Uterus (tissue), 2 donors: ENCODE data around the gene PSMA7.

Experiments used
- CTCF ChIP-seq, 4 experiments: fragments of 200-600 bp in 2 of 4; fragments of 450-650 bp in 2 of 4; sonication (generic) in 2 of 4; IDR thresholded peaks; one replicate each; pipeline ENCODE4 v1.5.1; 2016 to 2019; ENCODE audit warnings: antibody characterized with exemption in 4 of 4, mild to moderate bottlenecking in 2 of 4, moderate library complexity in 1 of 4
- POLR2A ChIP-seq, 2 donors: fragments of 450-650 bp; IDR thresholded peaks; one replicate each; pipeline ENCODE4 v1.6.1; 2016; ENCODE audit warnings: antibody characterized with exemption in 2 of 2, mild to moderate bottlenecking in 1 of 2, moderate library complexity in 1 of 2

- no peak for TF ChIP-seq CTCF (IDR thresholded peaks at IDR 0.05)
- TF ChIP-seq POLR2A (IDR thresholded peaks at IDR 0.05), result no peak
Observed at GRCh38 chr20:62129731-62130531, 13.3 kb downstream of the PSMA7 start.
